ENCODE measurements around the gene SUCLA2.

GRCh38 chr13:47901441-47901840 lies 99.6 kb downstream of the SUCLA2 start:
- TF ChIP-seq POLR2A (IDR thresholded peaks at IDR 0.05) = no peak
- no peak for TF ChIP-seq CTCF (IDR thresholded peaks at IDR 0.05)
- TF ChIP-seq POLR2AphosphoS5 (IDR thresholded peaks at IDR 0.05) = no peak
